GM21381 (cell line): ENCODE measurements around the gene ROPN1.
"Not testable (repeated sequence)": the region's sequence is repeated elsewhere in the genome, so short reads cannot be mapped to it uniquely, and the experiment has no call there.

ENCODE experiments used
- ATAC-seq: cut with Tn5 transposase; IDR thresholded peaks from one replicate; pipeline ENCODE4 v1.9.1; 2021; ENCODE audit warnings: mild to moderate bottlenecking, moderate library complexity; ENCODE audit not compliant: unreplicated experiment

Gene ROPN1

GRCh38 chr3:123991730-123992588, at the start of gene ROPN1:
ROPN1 (minus strand) TSS chr3:123992124; CDS start chr3:123980481, 11,643 bp downstream.
- not testable (repeated sequence) for ATAC-seq

DNA sequence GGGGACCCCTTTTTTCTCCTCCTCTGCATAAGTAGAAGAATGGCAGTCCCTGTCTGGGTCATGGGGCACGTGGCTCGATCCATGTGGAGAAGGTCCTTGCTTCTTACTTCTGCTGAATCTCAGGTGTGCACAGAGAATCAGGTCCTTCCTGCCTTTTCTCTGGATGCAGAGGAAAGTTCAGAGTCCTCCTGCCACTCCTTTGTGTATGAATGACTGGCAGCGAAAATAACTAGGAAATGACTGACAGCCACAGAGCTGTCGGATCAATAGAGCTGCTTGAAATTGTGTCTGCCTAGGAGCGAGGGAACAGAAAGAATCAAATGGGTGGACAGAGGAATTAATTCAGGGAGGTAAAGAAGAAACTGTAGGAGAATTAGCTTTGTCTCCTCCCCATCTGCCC, 49.6 kb upstream of the ROPN1 start:
- ATAC-seq: no peak

- no peak for ATAC-seq
Measured at GRCh38 chr3:124037326-124037725, 45.4 kb upstream of the ROPN1 start.

DNA sequence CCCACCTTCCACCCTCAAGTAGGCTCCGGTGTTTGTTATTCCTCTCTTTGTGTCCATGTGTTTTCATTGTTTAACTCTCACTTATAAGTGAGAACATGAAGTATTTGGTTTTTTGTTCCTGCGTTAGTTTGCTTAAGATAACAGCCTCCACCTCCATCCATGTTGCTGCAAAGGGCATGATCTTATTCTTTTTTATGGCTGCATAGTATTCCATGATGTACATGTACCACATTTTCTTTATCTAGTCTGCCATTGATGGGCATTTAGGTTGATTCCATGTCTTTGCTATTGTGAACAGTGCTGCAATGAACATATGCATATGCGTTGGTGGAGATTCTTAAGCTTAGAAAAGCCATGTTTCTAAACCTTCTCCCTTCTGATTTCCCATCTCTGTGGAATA, 44.3 kb upstream of the ROPN1 start:
- not testable (repeated sequence) for ATAC-seq

GRCh38 chr3:124035463-124036121, 43.7 kb upstream of the ROPN1 start:
- ATAC-seq: no peak

DNA sequence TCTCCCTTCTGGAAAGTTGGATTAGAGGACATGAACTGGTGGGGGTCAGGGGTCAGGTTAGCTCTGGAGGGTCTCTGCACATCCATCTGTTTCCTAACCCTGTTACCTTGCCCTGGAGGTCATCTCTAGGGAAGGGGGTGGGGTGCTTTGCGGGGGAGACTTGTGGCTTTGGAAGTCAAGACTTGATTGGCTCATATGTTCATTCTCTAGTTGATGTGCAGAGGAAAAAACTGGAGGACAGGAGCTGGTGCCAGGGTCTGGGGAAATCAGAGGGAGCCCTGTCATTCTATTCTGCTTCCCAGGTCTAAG, 42.9 kb upstream of the ROPN1 start:
- no peak for ATAC-seq

DNA sequence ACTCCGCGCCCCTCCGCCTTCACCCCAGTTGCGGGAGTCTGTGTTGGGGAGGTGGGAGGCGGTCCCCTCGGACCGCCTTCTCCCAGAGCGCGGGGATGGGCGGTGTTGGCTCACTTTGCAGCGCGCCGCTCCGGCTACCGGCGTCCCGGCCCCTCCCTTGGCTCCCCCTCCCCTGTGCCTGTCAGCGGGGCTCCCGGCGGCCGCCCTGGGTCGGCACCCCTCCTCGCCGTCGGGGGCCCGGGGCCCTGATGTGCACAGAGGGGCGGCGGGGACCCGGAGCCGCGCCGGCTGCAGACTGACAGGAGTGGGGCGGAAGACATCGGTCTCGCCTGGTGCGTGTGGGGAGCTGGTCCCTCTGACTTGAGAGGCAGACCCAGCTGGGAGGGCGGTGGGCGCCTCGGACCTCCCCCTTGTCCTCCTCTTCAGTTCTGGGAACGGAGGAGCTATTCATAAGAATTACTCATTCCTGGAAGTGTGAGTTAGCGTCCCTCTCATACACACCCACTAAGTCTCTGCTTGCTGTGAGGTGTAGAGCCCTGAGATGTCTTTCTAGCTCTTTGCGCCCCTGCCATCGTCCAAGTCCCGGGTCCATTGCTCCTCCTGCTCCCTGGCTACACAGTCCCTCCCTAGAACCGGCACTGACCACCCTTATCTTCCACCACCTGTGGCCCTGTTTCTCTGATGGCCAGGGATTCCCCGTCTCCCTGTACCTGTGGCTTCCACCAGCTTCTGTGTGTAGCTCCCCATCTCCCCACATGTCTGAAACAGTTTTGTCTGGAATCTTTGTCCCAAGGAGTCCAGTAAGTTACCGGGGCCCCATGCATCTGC, 42.3 kb upstream of the ROPN1 start:
- ATAC-seq: no peak

DNA sequence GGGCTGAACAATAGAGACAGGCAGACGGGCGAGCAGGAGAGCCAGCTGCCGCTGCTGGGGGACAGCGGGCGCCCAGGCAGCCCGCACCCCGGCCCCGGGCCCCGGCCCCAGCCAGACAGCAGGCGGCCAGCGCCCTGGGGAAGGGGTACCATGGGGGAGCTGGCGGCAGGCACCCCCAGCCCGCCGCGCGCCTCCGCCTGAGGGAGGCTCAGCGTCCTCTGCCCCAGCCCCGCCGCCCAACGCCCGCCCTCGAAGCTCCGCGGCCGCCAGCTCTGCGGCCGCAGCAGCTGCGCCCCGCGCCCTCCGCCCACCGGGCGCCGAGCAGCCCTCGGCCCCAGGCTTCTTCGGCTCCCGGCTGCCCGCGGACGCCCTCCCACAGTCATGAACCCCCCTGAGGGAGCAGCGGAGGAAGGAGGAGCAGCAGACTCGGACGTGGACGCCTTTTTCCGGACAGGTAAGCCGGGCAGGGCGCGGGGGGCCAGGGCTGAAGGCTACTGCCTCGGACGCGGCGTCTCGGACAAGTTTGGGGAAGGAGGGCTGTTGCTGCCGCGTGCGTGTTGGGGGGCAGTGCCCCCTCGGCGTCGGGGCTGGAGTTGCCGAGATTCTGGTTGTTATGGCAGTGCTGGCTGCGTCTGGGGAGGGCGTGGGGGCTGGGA, 41.6 kb upstream of the ROPN1 start, which contains the start of gene KALRN:
Gene KALRN, plus strand, starts transcription at position 10 of the 656 bp plus-strand sequence.
- peak; percentile 12 for ATAC-seq

DNA sequence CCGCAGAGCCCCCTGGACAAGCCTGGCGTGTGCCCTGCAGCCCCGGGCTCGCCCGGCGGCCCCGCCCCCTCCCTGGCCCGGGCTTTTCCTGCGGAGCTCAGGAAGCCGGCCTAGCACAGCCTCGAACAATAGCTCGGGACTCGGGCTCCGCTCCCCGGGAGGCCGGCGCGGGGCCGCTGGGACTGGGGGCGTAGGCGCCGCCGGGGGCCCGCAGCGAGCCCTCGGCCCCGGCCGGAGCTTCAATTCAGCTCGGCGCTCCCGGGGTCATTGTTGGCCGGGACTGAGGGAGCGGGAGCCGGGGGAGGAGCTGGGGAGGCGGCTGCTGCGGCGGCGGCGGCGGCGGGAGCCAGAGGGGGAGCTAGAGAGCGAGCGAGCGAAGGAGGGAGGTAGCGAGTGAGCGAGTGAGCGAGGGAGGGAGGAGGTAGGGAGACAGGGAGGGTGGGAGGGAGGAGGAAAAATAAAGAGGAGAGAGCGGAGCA, 41.0 kb upstream of the ROPN1 start:
- peak; percentile 93 for ATAC-seq

- ATAC-seq: no peak
Measured at GRCh38 chr3:124032311-124032880, 40.5 kb upstream of the ROPN1 start.

- ATAC-seq: no peak
Measured at GRCh38 chr3:124026516-124026915, 34.6 kb upstream of the ROPN1 start.

DNA sequence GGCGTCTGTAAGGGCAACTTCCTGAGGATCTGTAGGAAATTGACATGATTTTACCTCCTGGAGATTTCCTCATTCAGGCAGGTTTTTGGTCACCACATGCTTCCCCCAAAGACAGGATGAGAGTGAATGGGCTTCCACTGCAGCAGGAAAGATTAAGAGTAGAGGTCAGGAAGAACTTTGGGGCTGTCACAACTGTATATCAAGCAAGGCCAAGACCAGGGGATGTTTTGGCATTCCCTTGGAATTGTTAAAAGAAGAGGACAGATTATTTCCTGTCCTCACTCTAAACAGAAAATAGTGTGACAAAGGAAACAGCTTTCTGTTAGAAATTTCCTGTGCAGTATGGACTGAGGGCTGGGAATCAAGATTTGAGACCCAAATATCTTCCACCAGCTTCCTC, 31.6 kb upstream of the ROPN1 start:
- ATAC-seq: not testable (repeated sequence)

DNA sequence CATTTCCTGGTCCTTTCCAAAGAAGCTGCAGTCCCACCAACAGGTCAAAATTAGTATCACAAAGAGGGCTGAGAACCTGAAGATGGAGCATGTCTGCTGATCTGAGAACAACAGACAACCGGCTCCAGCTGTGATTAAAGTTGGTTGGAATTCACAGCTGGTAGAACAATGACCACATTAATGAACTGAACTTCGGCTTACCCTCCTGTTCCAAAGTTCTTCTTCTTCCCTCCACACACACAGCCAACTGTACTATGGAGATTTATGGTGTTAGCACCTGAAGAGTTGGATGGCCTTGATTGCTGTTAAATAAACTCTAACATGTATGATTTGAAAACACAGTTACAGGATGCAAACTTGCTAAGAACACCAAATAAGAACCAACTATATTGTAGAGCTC, 27.4 kb upstream of the ROPN1 start:
- ATAC-seq: no peak

- not testable (repeated sequence) for ATAC-seq
Measured at GRCh38 chr3:124017502-124017901, 25.6 kb upstream of the ROPN1 start.

DNA sequence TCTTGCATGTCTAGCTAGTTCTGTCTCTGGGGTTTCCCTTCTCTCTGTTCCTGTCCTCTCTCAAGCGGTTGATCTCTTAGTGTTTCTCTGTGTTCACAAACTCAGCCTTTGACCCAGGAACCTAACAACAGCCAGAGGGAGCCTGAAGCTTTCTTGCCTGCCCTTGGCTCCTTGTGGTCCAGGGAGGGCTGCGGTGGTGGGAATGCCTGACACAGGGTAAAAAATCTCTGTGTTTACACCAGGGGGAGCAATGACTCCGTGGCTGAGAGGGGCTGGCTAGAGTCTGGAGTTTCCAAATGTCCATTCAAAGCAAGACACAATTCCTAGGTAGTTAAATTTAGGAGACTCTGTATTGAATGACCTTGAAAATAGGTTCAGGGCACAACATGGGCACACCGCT, 24.6 kb upstream of the ROPN1 start:
- ATAC-seq: not testable (repeated sequence)

GRCh38 chr3:124014366-124014942, 22.5 kb upstream of the ROPN1 start:
- no peak for ATAC-seq

DNA sequence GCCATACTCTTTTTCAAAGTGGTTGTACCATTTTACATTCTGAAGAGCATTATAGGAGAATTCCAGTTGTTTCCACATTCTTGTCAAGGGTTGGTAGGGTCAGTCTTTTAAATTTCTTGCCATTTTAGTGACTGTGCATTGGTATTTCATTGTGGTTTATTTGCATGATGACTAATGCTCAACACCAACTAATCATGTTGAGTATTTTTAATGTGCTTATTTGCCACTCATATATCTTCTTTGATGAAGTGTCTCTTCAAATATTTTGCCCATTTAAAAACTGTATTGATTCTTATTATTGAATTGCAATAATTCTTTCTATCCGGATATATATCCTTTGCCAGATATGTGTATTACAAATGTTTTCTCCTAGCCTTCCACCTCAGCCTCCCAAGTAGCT, 16.4 kb upstream of the ROPN1 start:
- ATAC-seq: not testable (repeated sequence)

- no peak for ATAC-seq
Measured at GRCh38 chr3:124007186-124007585, 15.3 kb upstream of the ROPN1 start.

GRCh38 chr3:124002405-124003079, 10.6 kb upstream of the ROPN1 start:
- not testable (repeated sequence) for ATAC-seq
